ENCODE measurements around the gene CTDSPL. TPM values are rescaled to one million over a fixed set of nuclear protein-coding genes. Genes with fewer than 3 reads are reported as not detected.
A peak's percentile ranks its signal among the peaks of the same experiment; 100 is the strongest.

CTDSPL gene
- total RNA-seq, 1 experiment from 2014 or later = 81.9 TPM

GRCh38 chr3:37863949-37864822, 2.5 kb downstream of the CTDSPL start:
- H3K36me3 Mint-ChIP-seq (ENCODE audit: insufficient read depth, unreplicated experiment) = peaks cover 32% of the 10 kb centered on the region
- CTCF ChIA-PET = interaction anchor here (0.6 to 1.1 kb wide), 4 partner anchors 9 to 254 kb away, joined by 3 to 15 read pairs (median 4); no protein-coding TSS in a partner anchor
- H3K4me1 Mint-ChIP-seq (ENCODE audit: low read depth, unreplicated experiment) = peaks cover 41% of the 10 kb centered on the region
- peak overlapping the region; percentile 79 for H3K27ac Mint-ChIP-seq (ENCODE audit: unreplicated experiment)
- H3K27me3 Mint-ChIP-seq (ENCODE audit: unreplicated experiment) = no peaks in the 10 kb centered on the region
- no peaks in the 10 kb centered on the region for H3K9me3 Mint-ChIP-seq (ENCODE audit: low read depth, unreplicated experiment)
- DNase-seq = peak; percentile 17
- no peak for TF ChIP-seq CTCF (IDR thresholded peaks at IDR 0.05; ENCODE audit: unreplicated experiment)
- BruUV-seq (replicated peaks) = no TSS peak
- intact Hi-C loops (cut with micrococcal nuclease; ENCODE audit: unreplicated experiment) = no loop called here
- H3K4me3 Mint-ChIP-seq (ENCODE audit: low read depth, unreplicated experiment) = peak overlapping the region; percentile 95

GRCh38 chr3:37864904-37865303, 3.2 kb downstream of the CTDSPL start:
- peaks cover 32% of the 10 kb centered on the region for H3K36me3 Mint-ChIP-seq (ENCODE audit: insufficient read depth, unreplicated experiment)
- DNase-seq = peak; percentile 12
- H3K27ac Mint-ChIP-seq (ENCODE audit: unreplicated experiment) = no peak overlapping the region
- TF ChIP-seq CTCF (IDR thresholded peaks at IDR 0.05; ENCODE audit: unreplicated experiment) = no peak
- no TSS peak for BruUV-seq (replicated peaks)
- intact Hi-C loops (cut with micrococcal nuclease; ENCODE audit: unreplicated experiment) = no loop called here
- peaks cover 40% of the 10 kb centered on the region for H3K4me1 Mint-ChIP-seq (ENCODE audit: low read depth, unreplicated experiment)
- H3K27me3 Mint-ChIP-seq (ENCODE audit: unreplicated experiment) = no peaks in the 10 kb centered on the region
- H3K9me3 Mint-ChIP-seq (ENCODE audit: low read depth, unreplicated experiment) = no peaks in the 10 kb centered on the region
- H3K4me3 Mint-ChIP-seq (ENCODE audit: low read depth, unreplicated experiment) = no peak overlapping the region
- CTCF ChIA-PET = no interaction called here

DNA sequence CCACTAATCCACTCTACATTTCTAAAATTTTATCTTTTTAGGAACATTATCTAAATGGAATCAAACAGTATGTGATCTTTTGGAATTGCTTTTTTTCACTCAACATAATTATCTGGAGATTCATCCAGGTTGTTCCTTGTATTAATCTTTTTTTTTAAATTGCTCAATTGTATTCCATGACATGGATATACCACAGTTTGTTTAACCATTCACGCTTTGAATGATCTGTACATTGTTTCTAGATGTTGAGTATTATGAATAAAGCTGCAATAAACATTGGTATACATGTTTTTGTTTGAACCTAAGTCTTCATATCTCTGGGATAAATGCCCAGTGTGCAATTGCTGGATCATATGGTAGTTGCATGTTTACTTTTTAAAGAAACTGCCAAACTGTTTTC, 5.5 kb downstream of the CTDSPL start:
- DNase-seq = no peak
- CTCF ChIA-PET = interaction anchor here (0.6 kb wide), 1 partner anchor 97 kb away, joined by 5 read pairs; no protein-coding TSS in a partner anchor
- no TSS peak for BruUV-seq (replicated peaks)
- TF ChIP-seq CTCF (IDR thresholded peaks at IDR 0.05; ENCODE audit: unreplicated experiment) = no peak
- H3K9me3 Mint-ChIP-seq (ENCODE audit: low read depth, unreplicated experiment) = no peaks in the 10 kb centered on the region
- intact Hi-C loops (cut with micrococcal nuclease; ENCODE audit: unreplicated experiment) = no loop called here
- H3K4me1 Mint-ChIP-seq (ENCODE audit: low read depth, unreplicated experiment) = peaks cover 45% of the 10 kb centered on the region
- no peaks in the 10 kb centered on the region for H3K27me3 Mint-ChIP-seq (ENCODE audit: unreplicated experiment)
- H3K36me3 Mint-ChIP-seq (ENCODE audit: insufficient read depth, unreplicated experiment) = peaks cover 15% of the 10 kb centered on the region
- H3K27ac Mint-ChIP-seq (ENCODE audit: unreplicated experiment) = no peak overlapping the region
- H3K4me3 Mint-ChIP-seq (ENCODE audit: low read depth, unreplicated experiment) = no peak overlapping the region

DNA sequence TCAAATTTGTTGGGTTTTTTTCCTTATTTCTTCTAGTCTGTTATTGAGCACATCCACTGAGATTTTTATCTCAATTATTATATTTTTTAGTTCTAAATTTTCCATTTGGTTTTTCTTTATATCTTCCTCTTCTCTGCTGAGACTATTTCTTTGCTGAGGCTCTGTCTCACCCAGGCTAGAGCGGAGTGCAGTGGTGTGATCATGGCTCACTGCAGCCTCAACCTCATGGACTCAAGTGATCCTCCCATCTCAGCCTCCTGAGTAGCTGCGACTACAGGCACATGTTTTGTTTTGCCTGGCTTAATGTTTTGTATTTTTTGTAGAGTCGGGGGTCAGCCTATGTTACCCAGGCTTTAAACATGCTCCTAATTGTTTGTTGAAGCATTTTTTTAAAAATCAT, 10.2 kb downstream of the CTDSPL start:
- Mint-ChIP-seq H3K27ac (ENCODE audit: unreplicated experiment) (no peak overlapping the region), H3K27me3 (ENCODE audit: unreplicated experiment) (no peaks in the 10 kb centered on the region), H3K36me3 (ENCODE audit: insufficient read depth, unreplicated experiment) (peaks cover 3% of the 10 kb centered on the region), H3K4me3 (ENCODE audit: low read depth, unreplicated experiment) (no peak overlapping the region), H3K4me1 (ENCODE audit: low read depth, unreplicated experiment) (peaks cover 17% of the 10 kb centered on the region), H3K9me3 (ENCODE audit: low read depth, unreplicated experiment) (no peaks in the 10 kb centered on the region)
- no peak for DNase-seq
- no peak for TF ChIP-seq CTCF (IDR thresholded peaks at IDR 0.05; ENCODE audit: unreplicated experiment)
- no TSS peak for BruUV-seq (replicated peaks)
- CTCF ChIA-PET = no interaction called here
- intact Hi-C loops (cut with micrococcal nuclease; ENCODE audit: unreplicated experiment) = no loop called here
